Activated CD4-positive, alpha-beta T cell treated with anti-CD3 and anti-CD28 coated beads, Interleukin-2, amount 50 U/mL, for 48 hours (primary cell): Measurements from ENCODE around the gene MIA.
A peak's percentile ranks its signal among the peaks of the same experiment; 100 is the strongest.
"Not testable (repeated sequence)": the region's sequence is repeated elsewhere in the genome, so short reads cannot be mapped to it uniquely, and the experiment has no call there.

Experiments used
- DNase-seq, 2 experiments: peaks; one replicate each; pipeline ENCODE4 v3.0.0-alpha.2; 2020

The MIA gene

GRCh38 chr19:40774916-40775631, at the start of gene MIA:
Gene MIA, plus strand, starts transcription at chr19:40775521. Its CDS starts 22 bp downstream, at chr19:40775543.
- no peak for DNase-seq

- no peak for DNase-seq
Measured at GRCh38 chr19:40726279-40726678, 49.0 kb upstream of the MIA start.

- not testable (repeated sequence) for DNase-seq
Measured at GRCh38 chr19:40730065-40730464, 45.3 kb upstream of the MIA start.

- DNase-seq: not testable (repeated sequence)
Measured at GRCh38 chr19:40732304-40732703, 43.0 kb upstream of the MIA start.

GRCh38 chr19:40733149-40733548, 42.2 kb upstream of the MIA start:
- no peak for DNase-seq

GRCh38 chr19:40735013-40735771, 40.1 kb upstream of the MIA start:
- no peak for DNase-seq

- no peak for DNase-seq
Measured at GRCh38 chr19:40736661-40737060, 38.7 kb upstream of the MIA start.

GRCh38 chr19:40737102-40737644, 38.1 kb upstream of the MIA start:
- DNase-seq: no peak

- no peak for DNase-seq
Measured at GRCh38 chr19:40739030-40739839, 36.1 kb upstream of the MIA start.

- DNase-seq: no peak
Measured at GRCh38 chr19:40739871-40740703, 35.2 kb upstream of the MIA start.

GRCh38 chr19:40740747-40741146, 34.6 kb upstream of the MIA start:
- DNase-seq: no peak

- DNase-seq: no peak
Measured at GRCh38 chr19:40741527-40742390, 33.6 kb upstream of the MIA start.

- DNase-seq: no peak
Measured at GRCh38 chr19:40742477-40742876, 32.8 kb upstream of the MIA start.

- DNase-seq: no peak
Measured at GRCh38 chr19:40742886-40743285, 32.4 kb upstream of the MIA start.

GRCh38 chr19:40743926-40744325, 31.4 kb upstream of the MIA start:
- DNase-seq: no peak

GRCh38 chr19:40744554-40745401, 30.5 kb upstream of the MIA start:
- DNase-seq: peak; percentile 39 to 44

- no peak for DNase-seq
Measured at GRCh38 chr19:40745402-40745780, 29.9 kb upstream of the MIA start.

GRCh38 chr19:40747536-40747935, 27.8 kb upstream of the MIA start:
- no peak for DNase-seq

- DNase-seq: peak; percentile 99 to 100
Measured at GRCh38 chr19:40750058-40750873, 25.1 kb upstream of the MIA start, which contains the start of gene ACTMAP. Gene ACTMAP, minus strand, starts transcription at chr19:40750477. Its CDS starts 674 bp downstream, at chr19:40749803.
